HEK293 (cell line): Measurements from ENCODE around the gene DHRS13.

ENCODE experiments used
- CTCF ChIA-PET: fragments of 350-600 bp; formaldehyde crosslinking; extraction: SDS; loops from one replicate; lab custom pipeline; 2021; ENCODE audit warnings: antibody characterized with exemption; lab: Yijun Ruan, JAX
- POLR2A ChIA-PET: fragments of 300-600 bp; formaldehyde crosslinking; extraction: SDS; loops from one replicate; lab custom pipeline; 2020; ENCODE audit warnings: antibody characterized with exemption, inconsistent platforms; lab: Yijun Ruan, JAX
- H3K27ac ChIP-seq: fragments of 200-500 bp; sonication (Bioruptor generic); 2 replicates; pipeline ENCODE4 v1.5.1; 2014; ENCODE audit warnings: low read depth, low read length, control low read depth, inconsistent platforms; ENCODE audit errors: extremely low read depth
- H3K36me3 ChIP-seq, 2 experiments: fragments of 200-500 bp in 1 of 2; sonication (Bioruptor generic) in 1 of 2; 1 replicate in 1 of 2; 2 replicates in 1 of 2; pipeline ENCODE4 v1.5.1; 2014 to 2017; ENCODE audit warnings: inconsistent platforms in 2 of 2, low read length in 2 of 2; ENCODE audit not compliant: control insufficient read depth in 2 of 2, insufficient read depth in 1 of 2
- H3K4me1 ChIP-seq: fragments of 200-500 bp; sonication (Bioruptor generic); 2 replicates; pipeline ENCODE4 v1.5.1; 2014; ENCODE audit warnings: mild to moderate bottlenecking, low read length, inconsistent platforms; ENCODE audit not compliant: control insufficient read depth, insufficient read depth
- H3K4me3 ChIP-seq: 2 replicates; pipeline ENCODE4 v1.5.1; 2011; ENCODE audit warnings: low read depth, mild to moderate bottlenecking, control low read depth, low read length, moderate library complexity
- H3K9me3 ChIP-seq: fragments of 200-500 bp; sonication (Bioruptor generic); 2 replicates; pipeline ENCODE4 v1.5.1; 2014; ENCODE audit warnings: low read depth, low read length, inconsistent platforms; ENCODE audit not compliant: control insufficient read depth, insufficient read depth
- GLIS1 ChIP-seq: fragments of 450-650 bp; formaldehyde crosslinking; IDR thresholded peaks from 2 replicates; pipeline ENCODE4 v1.5.1; 2016; ENCODE audit warnings: missing biosample characterization, missing genetic modification characterization
- PATZ1 ChIP-seq: fragments of 450-650 bp; formaldehyde crosslinking; IDR thresholded peaks from 2 replicates; pipeline ENCODE4 v1.5.1; 2016; ENCODE audit warnings: missing biosample characterization, missing genetic modification characterization
- SP2 ChIP-seq: fragments of 450-650 bp; formaldehyde crosslinking; IDR thresholded peaks from 2 replicates; pipeline ENCODE4 v1.5.1; 2016; ENCODE audit warnings: missing biosample characterization, missing genetic modification characterization
- ZBTB21 ChIP-seq: fragments of 450-650 bp; formaldehyde crosslinking; IDR thresholded peaks from 2 replicates; pipeline ENCODE4 v1.5.1; 2017; ENCODE audit warnings: missing biosample characterization, missing genetic modification characterization
- ZEB2 ChIP-seq: fragments of 450-650 bp; formaldehyde crosslinking; IDR thresholded peaks from 2 replicates; pipeline ENCODE4 v1.5.1; 2016; ENCODE audit warnings: missing biosample characterization, missing genetic modification characterization
- ZFHX2 ChIP-seq: fragments of 450-650 bp; formaldehyde crosslinking; conservative IDR thresholded peaks from 2 replicates; pipeline ENCODE4 v1.5.1; 2016; ENCODE audit warnings: missing biosample characterization, missing genetic modification characterization
- ZNF18 ChIP-seq: fragments of 450-650 bp; formaldehyde crosslinking; IDR thresholded peaks from 2 replicates; pipeline ENCODE4 v1.5.1; 2016; ENCODE audit warnings: missing biosample characterization, missing genetic modification characterization
- ZNF202 ChIP-seq: fragments of 450-650 bp; formaldehyde crosslinking; IDR thresholded peaks from 2 replicates; pipeline ENCODE4 v1.5.1; 2016; ENCODE audit warnings: missing biosample characterization, missing genetic modification characterization, borderline replicate concordance
- ZNF24 ChIP-seq: fragments of 450-650 bp; formaldehyde crosslinking; IDR thresholded peaks from 2 replicates; pipeline ENCODE4 v1.5.1; 2016; ENCODE audit warnings: missing biosample characterization, missing genetic modification characterization
- ZNF274 ChIP-seq, 2 experiments: fragments of 200-500 bp in 1 of 2; fragments of 450-650 bp in 1 of 2; sonication (Bioruptor generic) in 1 of 2; formaldehyde crosslinking in 1 of 2; IDR thresholded peaks; 2 replicates each; pipeline versions ENCODE4 v1.5.1 to v1.6.1; 2014 to 2016; ENCODE audit warnings: borderline replicate concordance in 1 of 2, inconsistent platforms in 1 of 2, low read length in 1 of 2, missing biosample characterization in 1 of 2, missing genetic modification characterization in 1 of 2
- ZNF335 ChIP-seq: fragments of 450-650 bp; formaldehyde crosslinking; conservative IDR thresholded peaks from 2 replicates; pipeline ENCODE4 v1.5.1; 2016; ENCODE audit warnings: missing biosample characterization, missing genetic modification characterization
- ZNF449 ChIP-seq: fragments of 450-650 bp; formaldehyde crosslinking; IDR thresholded peaks from 2 replicates; pipeline ENCODE4 v1.5.1; 2017; ENCODE audit warnings: missing biosample characterization, mild to moderate bottlenecking, missing genetic modification characterization, moderate library complexity
- ZNF600 ChIP-seq: fragments of 450-650 bp; formaldehyde crosslinking; IDR thresholded peaks from 2 replicates; pipeline ENCODE4 v1.5.1; 2016; ENCODE audit warnings: missing biosample characterization, missing genetic modification characterization
- ZNF692 ChIP-seq: fragments of 450-650 bp; formaldehyde crosslinking; IDR thresholded peaks from 2 replicates; pipeline ENCODE4 v1.5.1; 2016; ENCODE audit warnings: missing biosample characterization, missing genetic modification characterization
- ZNF747 ChIP-seq: fragments of 450-650 bp; formaldehyde crosslinking; IDR thresholded peaks from 2 replicates; pipeline ENCODE4 v1.5.1; 2016; ENCODE audit warnings: missing biosample characterization, missing genetic modification characterization
- ZSCAN18 ChIP-seq: fragments of 450-650 bp; formaldehyde crosslinking; IDR thresholded peaks from 2 replicates; pipeline ENCODE4 v1.5.1; 2016; ENCODE audit warnings: missing biosample characterization, missing genetic modification characterization

The DHRS13 gene

GRCh38 chr17:28926786-28927185 is 23.9 kb upstream of the DHRS13 start:
- POLR2A ChIA-PET: no interaction called here
- CTCF ChIA-PET: interaction anchor here (0.7 to 1.9 kb wide), 5 partner anchors 10 to 77 kb away, joined by 3 to 8 read pairs (median 6); no protein-coding TSS in a partner anchor
- peaks cover 42 to 83% of the 10 kb centered on the region in 2 experiments for H3K36me3 ChIP-seq
- TF ChIP-seq ZNF18 (tag by site-specific recombination) (no peak), ZNF449 (tag by site-specific recombination) (no peak), ZNF600 (tag by site-specific recombination) (peak; percentile 12; the same call in 1 of the 2 replicates), ZNF747 (tag by site-specific recombination) (no peak), GLIS1 (tag by site-specific recombination) (peak; percentile 37; the same call in 1 of the 2 replicates), ZNF274 (IDR thresholded peaks at IDR 0.05; ENCODE audit: low read length) (no peak), ZNF274 (tag by site-specific recombination; IDR thresholded peaks at IDR 0.05; ENCODE audit: borderline replicate concordance) (no peak)
- H3K9me3 ChIP-seq: no peaks in the 10 kb centered on the region
- no peaks in the 10 kb centered on the region; the same call in 1 of the 2 replicates for H3K4me1 ChIP-seq
- no peak overlapping the region for H3K4me3 ChIP-seq
- H3K27ac ChIP-seq: peak overlapping the region; percentile 12; the same call in 1 of the 2 replicates

- Histone ChIP-seq H3K9me3 (no peaks in the 10 kb centered on the region), H3K36me3 (peaks cover 46 to 84% of the 10 kb centered on the region in 2 experiments), H3K27ac (peak overlapping the region; percentile 12; the same call in 1 of the 2 replicates), H3K4me1 (no peaks in the 10 kb centered on the region; the same call in 1 of the 2 replicates), H3K4me3 (no peak overlapping the region)
- CTCF ChIA-PET: interaction anchor here (0.6 to 1.9 kb wide), 8 partner anchors 9 to 175 kb away, joined by 3 to 8 read pairs (median 4); partner anchors contain the start of gene DHRS13
- TF ChIP-seq ZFHX2 (tag by site-specific recombination) (no peak), PATZ1 (tag by site-specific recombination) (0 out of 2 replicates have a peak, but pooled peaks have one; percentile 1)
- POLR2A ChIA-PET: no interaction called here
Observed at GRCh38 chr17:28926366-28926765, 23.5 kb upstream of the DHRS13 start.

GRCh38 chr17:28925912-28926365 is 23.1 kb upstream of the DHRS13 start:
- Histone ChIP-seq H3K9me3 (no peaks in the 10 kb centered on the region), H3K4me1 (no peaks in the 10 kb centered on the region; the same call in 1 of the 2 replicates), H3K36me3 (peaks cover 51 to 88% of the 10 kb centered on the region in 2 experiments), H3K27ac (no peak overlapping the region), H3K4me3 (no peak overlapping the region)
- CTCF ChIA-PET: interaction anchor here (0.6 to 1.9 kb wide), 8 partner anchors 9 to 174 kb away, joined by 3 to 8 read pairs (median 4); partner anchors contain the start of gene DHRS13
- POLR2A ChIA-PET: no interaction called here
- TF ChIP-seq ZNF24 (tag by site-specific recombination) (no peak), ZNF335 (tag by site-specific recombination) (peak; percentile 19; the same call in 1 of the 2 replicates), ZNF202 (tag by site-specific recombination) (no peak), ZSCAN18 (tag by site-specific recombination) (no peak), ZEB2 (tag by site-specific recombination) (peak; percentile 44; the same call in 1 of the 2 replicates), ZNF692 (tag by site-specific recombination) (0 out of 2 replicates have a peak, but pooled peaks have one; percentile 24), PATZ1 (tag by site-specific recombination) (0 out of 2 replicates have a peak, but pooled peaks have one; percentile 24), SP2 (tag by site-specific recombination) (peak; percentile 13; the same call in 1 of the 2 replicates), ZBTB21 (tag by site-specific recombination) (peak; percentile 97)
